ENCODE measurements around the gene CEP164. TPM values are rescaled to one million over a fixed set of nuclear protein-coding genes. Genes with fewer than 3 reads are reported as not detected.

Gene CEP164
- total RNA-seq, 1 donor from 2014 or later = 32.3 TPM

GRCh38 chr11:117412653-117413275 is 85.1 kb downstream of the CEP164 start:
- H3K27me3 Mint-ChIP-seq (ENCODE audit: low read depth) = no peaks in the 10 kb centered on the region
- intact Hi-C loops (cut with micrococcal nuclease) = no loop called here
- peaks cover 5% of the 10 kb centered on the region for H3K36me3 Mint-ChIP-seq (ENCODE audit: low read depth)
- H3K9me3 Mint-ChIP-seq = no peaks in the 10 kb centered on the region
- H3K27ac Mint-ChIP-seq = no peak overlapping the region
- DNase-seq (ENCODE audit: low spot score) = no peak
- H3K4me1 Mint-ChIP-seq (ENCODE audit: low read depth) = no peaks in the 10 kb centered on the region
- no peak overlapping the region for H3K4me3 Mint-ChIP-seq (ENCODE audit: low read depth)

GRCh38 chr11:117413616-117414015 is 86.0 kb downstream of the CEP164 start:
- Mint-ChIP-seq H3K9me3 (no peaks in the 10 kb centered on the region), H3K27ac (no peak overlapping the region), H3K36me3 (ENCODE audit: low read depth) (peaks cover 5% of the 10 kb centered on the region), H3K4me1 (ENCODE audit: low read depth) (no peaks in the 10 kb centered on the region), H3K27me3 (ENCODE audit: low read depth) (no peaks in the 10 kb centered on the region), H3K4me3 (ENCODE audit: low read depth) (no peak overlapping the region)
- intact Hi-C loops (cut with micrococcal nuclease) = no loop called here
- DNase-seq (ENCODE audit: low spot score) = no peak

- no peaks in the 10 kb centered on the region for H3K9me3 Mint-ChIP-seq
- intact Hi-C loops (cut with micrococcal nuclease) = no loop called here
- no peaks in the 10 kb centered on the region for H3K4me1 Mint-ChIP-seq (ENCODE audit: low read depth)
- H3K27me3 Mint-ChIP-seq (ENCODE audit: low read depth) = no peaks in the 10 kb centered on the region
- H3K36me3 Mint-ChIP-seq (ENCODE audit: low read depth) = peaks cover 3% of the 10 kb centered on the region
- no peak overlapping the region for H3K27ac Mint-ChIP-seq
- H3K4me3 Mint-ChIP-seq (ENCODE audit: low read depth) = no peak overlapping the region
- DNase-seq (ENCODE audit: low spot score) = no peak
Measured at GRCh38 chr11:117414724-117415123, 87.1 kb downstream of the CEP164 start.

GRCh38 chr11:117415358-117415896 is 87.8 kb downstream of the CEP164 start:
- intact Hi-C loops (cut with micrococcal nuclease) = no loop called here
- no peak overlapping the region for H3K27ac Mint-ChIP-seq
- no peak overlapping the region for H3K4me3 Mint-ChIP-seq (ENCODE audit: low read depth)
- no peaks in the 10 kb centered on the region for H3K36me3 Mint-ChIP-seq (ENCODE audit: low read depth)
- H3K4me1 Mint-ChIP-seq (ENCODE audit: low read depth) = no peaks in the 10 kb centered on the region
- no peaks in the 10 kb centered on the region for H3K27me3 Mint-ChIP-seq (ENCODE audit: low read depth)
- no peaks in the 10 kb centered on the region for H3K9me3 Mint-ChIP-seq
- no peak for DNase-seq (ENCODE audit: low spot score)

- H3K27ac Mint-ChIP-seq = no peak overlapping the region
- H3K27me3 Mint-ChIP-seq (ENCODE audit: low read depth) = no peaks in the 10 kb centered on the region
- H3K4me3 Mint-ChIP-seq (ENCODE audit: low read depth) = no peak overlapping the region
- no peaks in the 10 kb centered on the region for H3K9me3 Mint-ChIP-seq
- H3K4me1 Mint-ChIP-seq (ENCODE audit: low read depth) = no peaks in the 10 kb centered on the region
- intact Hi-C loops (cut with micrococcal nuclease) = no loop called here
- DNase-seq (ENCODE audit: low spot score) = no peak
- no peaks in the 10 kb centered on the region for H3K36me3 Mint-ChIP-seq (ENCODE audit: low read depth)
Measured at GRCh38 chr11:117417342-117417741, 89.7 kb downstream of the CEP164 start.

GRCh38 chr11:117417856-117418255 is 90.2 kb downstream of the CEP164 start:
- Mint-ChIP-seq H3K27ac (no peak overlapping the region), H3K4me1 (ENCODE audit: low read depth) (no peaks in the 10 kb centered on the region), H3K4me3 (ENCODE audit: low read depth) (no peak overlapping the region), H3K27me3 (ENCODE audit: low read depth) (no peaks in the 10 kb centered on the region), H3K36me3 (ENCODE audit: low read depth) (no peaks in the 10 kb centered on the region), H3K9me3 (no peaks in the 10 kb centered on the region)
- intact Hi-C loops (cut with micrococcal nuclease) = no loop called here
- no peak for DNase-seq (ENCODE audit: low spot score)

- Mint-ChIP-seq H3K36me3 (ENCODE audit: low read depth) (no peaks in the 10 kb centered on the region), H3K27me3 (ENCODE audit: low read depth) (no peaks in the 10 kb centered on the region), H3K4me3 (ENCODE audit: low read depth) (no peak overlapping the region), H3K27ac (no peak overlapping the region), H3K9me3 (no peaks in the 10 kb centered on the region), H3K4me1 (ENCODE audit: low read depth) (no peaks in the 10 kb centered on the region)
- no peak for DNase-seq (ENCODE audit: low spot score)
- intact Hi-C loops (cut with micrococcal nuclease) = no loop called here
Measured at GRCh38 chr11:117418737-117419481, 91.3 kb downstream of the CEP164 start.

GRCh38 chr11:117419482-117420142 is 92.0 kb downstream of the CEP164 start:
- Mint-ChIP-seq H3K36me3 (ENCODE audit: low read depth) (no peaks in the 10 kb centered on the region), H3K4me1 (ENCODE audit: low read depth) (no peaks in the 10 kb centered on the region), H3K9me3 (no peaks in the 10 kb centered on the region), H3K27me3 (ENCODE audit: low read depth) (no peaks in the 10 kb centered on the region), H3K27ac (no peak overlapping the region), H3K4me3 (ENCODE audit: low read depth) (no peak overlapping the region)
- DNase-seq (ENCODE audit: low spot score) = no peak
- intact Hi-C loops (cut with micrococcal nuclease) = no loop called here

- no peaks in the 10 kb centered on the region for H3K9me3 Mint-ChIP-seq
- H3K4me3 Mint-ChIP-seq (ENCODE audit: low read depth) = no peak overlapping the region
- intact Hi-C loops (cut with micrococcal nuclease) = no loop called here
Measured at GRCh38 chr11:117420143-117420485, 92.5 kb downstream of the CEP164 start.

GRCh38 chr11:117420598-117420997 is 92.9 kb downstream of the CEP164 start:
- H3K9me3 Mint-ChIP-seq = no peaks in the 10 kb centered on the region
- H3K27ac Mint-ChIP-seq = no peak overlapping the region
- H3K36me3 Mint-ChIP-seq (ENCODE audit: low read depth) = no peaks in the 10 kb centered on the region
- no peak for DNase-seq (ENCODE audit: low spot score)
- intact Hi-C loops (cut with micrococcal nuclease) = no loop called here
- no peak overlapping the region for H3K4me3 Mint-ChIP-seq (ENCODE audit: low read depth)
- H3K27me3 Mint-ChIP-seq (ENCODE audit: low read depth) = no peaks in the 10 kb centered on the region
- no peaks in the 10 kb centered on the region for H3K4me1 Mint-ChIP-seq (ENCODE audit: low read depth)

More at GRCh38 chr11:117420143-117420485, 92.5 kb downstream of the CEP164 start:
- Mint-ChIP-seq H3K4me1 (ENCODE audit: low read depth) (no peaks in the 10 kb centered on the region), H3K27me3 (ENCODE audit: low read depth) (no peaks in the 10 kb centered on the region), H3K27ac (no peak overlapping the region), H3K36me3 (ENCODE audit: low read depth) (no peaks in the 10 kb centered on the region)
- no peak for DNase-seq (ENCODE audit: low spot score)

- Mint-ChIP-seq H3K27me3 (ENCODE audit: low read depth) (no peaks in the 10 kb centered on the region), H3K9me3 (no peaks in the 10 kb centered on the region), H3K27ac (no peak overlapping the region), H3K36me3 (ENCODE audit: low read depth) (no peaks in the 10 kb centered on the region), H3K4me1 (ENCODE audit: low read depth) (no peaks in the 10 kb centered on the region), H3K4me3 (ENCODE audit: low read depth) (no peak overlapping the region)
- DNase-seq (ENCODE audit: low spot score) = no peak
- intact Hi-C loops (cut with micrococcal nuclease) = no loop called here
Measured at GRCh38 chr11:117421041-117421440, 93.4 kb downstream of the CEP164 start.

GRCh38 chr11:117421476-117421875 is 93.8 kb downstream of the CEP164 start:
- intact Hi-C loops (cut with micrococcal nuclease) = no loop called here
- no peaks in the 10 kb centered on the region for H3K36me3 Mint-ChIP-seq (ENCODE audit: low read depth)
- H3K4me1 Mint-ChIP-seq (ENCODE audit: low read depth) = no peaks in the 10 kb centered on the region

GRCh38 chr11:117423046-117423575 is 95.5 kb downstream of the CEP164 start:
- H3K36me3 Mint-ChIP-seq (ENCODE audit: low read depth) = no peaks in the 10 kb centered on the region
- no peaks in the 10 kb centered on the region for H3K9me3 Mint-ChIP-seq
- no peak for DNase-seq (ENCODE audit: low spot score)
- no peaks in the 10 kb centered on the region for H3K4me1 Mint-ChIP-seq (ENCODE audit: low read depth)
- H3K4me3 Mint-ChIP-seq (ENCODE audit: low read depth) = no peak overlapping the region
- intact Hi-C loops (cut with micrococcal nuclease) = no loop called here
- H3K27ac Mint-ChIP-seq = no peak overlapping the region
- no peaks in the 10 kb centered on the region for H3K27me3 Mint-ChIP-seq (ENCODE audit: low read depth)

More at GRCh38 chr11:117421476-117421875, 93.8 kb downstream of the CEP164 start:
- Mint-ChIP-seq H3K4me3 (ENCODE audit: low read depth) (no peak overlapping the region), H3K27ac (no peak overlapping the region), H3K9me3 (no peaks in the 10 kb centered on the region), H3K27me3 (ENCODE audit: low read depth) (no peaks in the 10 kb centered on the region)
- no peak for DNase-seq (ENCODE audit: low spot score)

Measured in activated T-helper 2 cell treated with anti-CD3 and anti-CD28 coated beads, Interferon-gamma antibody, Interleukin-2, Interleukin-4, amounts not matched to agents 10 μg/mL and 5 μg/mL and 100 μg/mL, durations not matched to agents 14 hours and 24 hours and 36 hours (primary cell).